IMR-90 (cell line): ENCODE results near the gene APP. TPM values are rescaled to one million over a fixed set of nuclear protein-coding genes. Genes with fewer than 3 reads are reported as not detected.

Source experiments
- ATAC-seq: fragments of 200-7000 bp; cut with Tn5 transposase; 2 replicates; pipeline ENCODE4 v1.9.1; 2020; ENCODE audit warnings: low read depth, mild to moderate bottlenecking, moderate library complexity
- BruUV-seq: library from RNA; stranded (reverse); fragments of 400-500 nt; replicated peaks from 2 replicates; lab custom pipeline; 2021; lab: Mats Ljungman, UMichigan
- CTCF ChIA-PET: fragments of 300-600 bp; formaldehyde crosslinking; extraction: SDS; loops from one replicate; lab custom pipeline; 2021; ENCODE audit warnings: antibody characterized with exemption; lab: Yijun Ruan, JAX
- POLR2A ChIA-PET: fragments of 300-600 bp; sonication (Branson Sonifier 250); formaldehyde crosslinking; loops from one replicate; lab custom pipeline; 2022; ENCODE audit warnings: antibody characterized with exemption; ENCODE audit not compliant: unreplicated experiment; lab: Charles Lee
- DNase-seq: peaks from one replicate; pipeline ENCODE4 v3.0.0; 2013
- H2AFZ ChIP-seq: replicated peaks from 2 replicates; pipeline ENCODE3; 2013; ENCODE audit warnings: low read length, mild to moderate bottlenecking; ENCODE audit not compliant: poor library complexity
- H2AK5ac ChIP-seq: 2 replicates; pipeline ENCODE4 v1.6.1; 2013; ENCODE audit warnings: low read depth, low read length, inconsistent platforms
- H2AK9ac ChIP-seq: replicated peaks from 2 replicates; pipeline ENCODE3; 2013; ENCODE audit warnings: mild to moderate bottlenecking, low read depth, low read length, moderate library complexity; ENCODE audit not compliant: poor library complexity
- H2BK120ac ChIP-seq: 2 replicates; pipeline ENCODE4 v1.6.1; 2013; ENCODE audit warnings: low read depth, low read length, inconsistent platforms
- H2BK15ac ChIP-seq: 3 replicates; pipeline ENCODE4 v1.6.1; 2013; ENCODE audit warnings: low read depth, low read length, inconsistent platforms
- H2BK20ac ChIP-seq: 2 replicates; pipeline ENCODE4 v1.6.1; 2013; ENCODE audit warnings: low read depth, mild to moderate bottlenecking, inconsistent platforms, low read length, moderate library complexity
- H2BK5ac ChIP-seq: 2 replicates; pipeline ENCODE4 v1.6.1; 2013; ENCODE audit warnings: mild to moderate bottlenecking, low read depth, low read length, inconsistent platforms; ENCODE audit not compliant: poor library complexity, severe bottlenecking
- H3K14ac ChIP-seq: replicated peaks from 2 replicates; pipeline ENCODE4 v1.6.1; 2013; ENCODE audit warnings: low read depth, low read length, inconsistent platforms
- H3K18ac ChIP-seq: 2 replicates; pipeline ENCODE4 v1.6.1; 2013; ENCODE audit warnings: low read depth, low read length, control low read depth
- H3K23ac ChIP-seq: 2 replicates; pipeline ENCODE4 v1.6.1; 2013; ENCODE audit warnings: low read depth, low read length, inconsistent platforms
- H3K27ac ChIP-seq: 2 replicates; pipeline ENCODE4 v1.5.1; 2013; ENCODE audit warnings: mild to moderate bottlenecking, control low read depth, low read length; ENCODE audit not compliant: insufficient read depth
- H3K27me3 ChIP-seq: 2 replicates; pipeline ENCODE4 v1.6.1; 2013; ENCODE audit warnings: low read length; ENCODE audit not compliant: control insufficient read depth, insufficient read depth
- H3K36me3 ChIP-seq: 2 replicates; pipeline ENCODE4 v1.6.1; 2013; ENCODE audit warnings: low read length, mixed read lengths; ENCODE audit not compliant: control insufficient read depth, insufficient read depth
- H3K4ac ChIP-seq: 2 replicates; pipeline ENCODE4 v1.6.1; 2013; ENCODE audit warnings: low read depth, low read length, inconsistent platforms
- H3K4me1 ChIP-seq: 2 replicates; pipeline ENCODE4 v1.6.1; 2013; ENCODE audit warnings: low read length, mixed read lengths; ENCODE audit not compliant: control insufficient read depth, insufficient read depth
- H3K4me2 ChIP-seq: 2 replicates; pipeline ENCODE4 v1.6.1; 2013; ENCODE audit warnings: low read depth, mild to moderate bottlenecking, control low read depth, low read length, moderate library complexity
- H3K4me3 ChIP-seq: 2 replicates; pipeline ENCODE4 v1.5.1; 2013; ENCODE audit warnings: low read depth, mild to moderate bottlenecking, control low read depth, low read length, moderate library complexity; ENCODE audit not compliant: insufficient read depth
- H3K56ac ChIP-seq: 2 replicates; pipeline ENCODE4 v1.6.1; 2013; ENCODE audit warnings: low read length, inconsistent platforms; ENCODE audit not compliant: insufficient read depth; ENCODE audit errors: extremely low read depth
- H3K79me1 ChIP-seq, 2 experiments: 2 replicates each; pipeline ENCODE4 v1.6.1; 2013; ENCODE audit warnings: low read length in 2 of 2, inconsistent platforms in 1 of 2, low read depth in 1 of 2
- H3K9ac ChIP-seq: 2 replicates; pipeline ENCODE4 v1.6.1; 2013; ENCODE audit warnings: low read depth, low read length, control low read depth
- H3K9me1 ChIP-seq: 2 replicates; pipeline ENCODE4 v1.6.1; 2013; ENCODE audit warnings: low read length, inconsistent platforms; ENCODE audit not compliant: insufficient read depth
- H3K9me3 ChIP-seq: 2 replicates; pipeline ENCODE4 v1.6.1; 2013; ENCODE audit warnings: low read length; ENCODE audit not compliant: control insufficient read depth, insufficient read depth
- H4K20me1 ChIP-seq: 2 replicates; pipeline ENCODE4 v1.6.1; 2013; ENCODE audit warnings: low read length, inconsistent platforms; ENCODE audit not compliant: insufficient read depth
- H4K5ac ChIP-seq: 2 replicates; pipeline ENCODE4 v1.6.1; 2013; ENCODE audit warnings: mild to moderate bottlenecking, low read depth, low read length, control low read depth
- H4K8ac ChIP-seq, 2 experiments: 2 replicates each; pipeline ENCODE4 v1.6.1; 2013; ENCODE audit warnings: low read depth in 2 of 2, low read length in 2 of 2, control low read depth in 1 of 2, inconsistent platforms in 1 of 2
- H4K91ac ChIP-seq: 2 replicates; pipeline ENCODE4 v1.6.1; 2013; ENCODE audit warnings: low read depth, low read length, inconsistent platforms; ENCODE audit not compliant: insufficient read depth
- BHLHE40 ChIP-seq: fragments of 150-350 bp; IDR thresholded peaks from 2 replicates; pipeline ENCODE4 v1.6.1; 2016; ENCODE audit warnings: mild to moderate bottlenecking, low read depth, low read length
- MAZ ChIP-seq: IDR thresholded peaks from 2 replicates; pipeline ENCODE4 v1.6.1; 2012; ENCODE audit warnings: low read depth, mild to moderate bottlenecking, low read length, improper control_type of control experiment, moderate library complexity, borderline replicate concordance
- RCOR1 ChIP-seq: IDR thresholded peaks from 2 replicates; pipeline ENCODE4 v1.6.1; 2012; ENCODE audit warnings: mild to moderate bottlenecking, low read length, improper control_type of control experiment; ENCODE audit not compliant: insufficient replicate concordance
- WGBS, 2 experiments: methylation state at CpG; one replicate each; pipeline versions ENCODE4 v1.1.5 to v1.1.7; 2013; ENCODE audit warnings: missing lambda C conversion rate in 2 of 2; ENCODE audit not compliant: insufficient read length in 1 of 2; ENCODE audit errors: extremely low coverage in 2 of 2; 5-methylcytosine and 5-hydroxymethylcytosine counted together
- dilution Hi-C: fragments of 300-500 bp; cut with HindIII; formaldehyde crosslinking; loops from one replicate; pipeline ENCODE4 v1.14.3; 2018; ENCODE audit warnings: low sequenced_read_pairs; ENCODE audit not compliant: unreplicated experiment
- in situ Hi-C: fragments of 300-500 bp; cut with MboI; formaldehyde crosslinking; loops from 3 replicates; pipeline ENCODE4 v1.14.3; 2019; ENCODE audit warnings: low sequenced_read_pairs, inconsistent platforms, mixed read lengths
- intact Hi-C: fragments of 100-400 bp; cut with micrococcal nuclease; formaldehyde crosslinking; loops from 2 replicates; pipeline ENCODE4 v1.10.0; 2022
- polyA plus RNA-seq, 3 experiments: library from polyadenylated mRNA; depleted of rRNA; stranded (reverse); fragments of >200 nt; gene quantifications; 2 replicates each; pipeline ENCODE4 v1.2.3, GENCODE V29; 2012; ENCODE audit warnings: low replicate concordance in 1 of 3
- total RNA-seq: library from RNA; depleted of rRNA; stranded (reverse); fragments of >200 nt; gene quantifications from 2 replicates; pipeline ENCODE4 v1.2.3, GENCODE V29; 2012

Gene APP
- total and polyA plus RNA-seq, 2 of the 4 experiments (the other 2 are of a cell fraction) = 191 to 530 TPM

GRCh38 chr21:25911730-25912401 lies 258.7 kb downstream of the APP start:
- Histone ChIP-seq H3K56ac (no peak overlapping the region), H4K20me1 (no peaks in the 10 kb centered on the region), H4K8ac (no peak overlapping the region), H2BK20ac (no peak overlapping the region), H3K4me2 (no peak overlapping the region), H3K36me3 (peaks cover 5% of the 10 kb centered on the region), H3K4me1 (no peaks in the 10 kb centered on the region), H2BK5ac (no peak overlapping the region), H3K9me3 (no peaks in the 10 kb centered on the region), H2AK9ac (no peak overlapping the region), H2BK15ac (no peak overlapping the region), H4K5ac (no peak overlapping the region), H3K4ac (no peak overlapping the region), H3K4me3 (no peak overlapping the region), H3K79me1 (peaks cover 12 to 24% of the 10 kb centered on the region in 2 experiments), H3K9me1 (no peaks in the 10 kb centered on the region), H3K27me3 (no peaks in the 10 kb centered on the region), H3K9ac (no peak overlapping the region), H3K14ac (no peak overlapping the region), H2AK5ac (no peak overlapping the region), H4K91ac (no peak overlapping the region), H2AFZ (peak overlapping the region; percentile 2), H3K27ac (no peak overlapping the region), H3K18ac (no peak overlapping the region), H3K23ac (no peak overlapping the region), H2BK120ac (no peak overlapping the region)
- DNase-seq (no peak), ATAC-seq (no peak)
- BruUV-seq = no TSS peak
- CTCF ChIA-PET = no interaction called here
- intact Hi-C loops (no loop called here), in situ Hi-C loops (no loop called here), dilution Hi-C loops (no loop called here)
- 80% methylated on average over 7 of the region's 20 CpGs; no CpG with 5 or more reads in 1 of the 2 experiments for WGBS, 2 experiments
- POLR2A ChIA-PET = interaction anchor here (0.6 kb wide), 1 partner anchor 362 kb away, joined by 3 read pairs; no protein-coding TSS in a partner anchor
- TF ChIP-seq RCOR1 (no peak), MAZ (no peak), BHLHE40 (no peak)
